NCI-H748 (cell line): ENCODE results near the gene CLIC4.
"Not testable (repeated sequence)": the region's sequence is repeated elsewhere in the genome, so short reads cannot be mapped to it uniquely, and the experiment has no call there.

Source experiments
- DNase-seq: peaks from one replicate; lab custom pipeline; 2025; ENCODE audit not compliant: unreplicated experiment; lab: John Stamatoyannopoulos, UW

The CLIC4 gene

DNA sequence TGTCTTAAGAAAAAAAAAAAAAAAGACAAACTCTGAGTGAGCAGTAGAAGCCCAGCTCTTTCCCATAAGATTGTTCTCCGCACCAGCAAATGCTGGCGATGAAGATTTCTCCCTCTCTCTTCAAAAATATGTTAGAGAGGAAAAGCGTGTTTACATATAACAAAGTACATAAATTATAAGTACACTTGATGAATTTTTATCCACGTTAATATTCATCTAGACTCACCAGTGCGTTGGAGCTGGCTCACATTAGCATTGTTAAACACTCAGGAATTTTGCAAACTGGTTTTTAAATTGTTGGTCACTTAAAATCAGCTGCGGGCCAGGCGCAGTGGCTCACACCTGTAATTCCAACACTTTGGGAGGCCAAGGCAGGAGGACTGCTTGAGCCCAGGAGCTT lies 128.8 kb downstream of the CLIC4 start:
- DNase-seq, result no peak

DNA sequence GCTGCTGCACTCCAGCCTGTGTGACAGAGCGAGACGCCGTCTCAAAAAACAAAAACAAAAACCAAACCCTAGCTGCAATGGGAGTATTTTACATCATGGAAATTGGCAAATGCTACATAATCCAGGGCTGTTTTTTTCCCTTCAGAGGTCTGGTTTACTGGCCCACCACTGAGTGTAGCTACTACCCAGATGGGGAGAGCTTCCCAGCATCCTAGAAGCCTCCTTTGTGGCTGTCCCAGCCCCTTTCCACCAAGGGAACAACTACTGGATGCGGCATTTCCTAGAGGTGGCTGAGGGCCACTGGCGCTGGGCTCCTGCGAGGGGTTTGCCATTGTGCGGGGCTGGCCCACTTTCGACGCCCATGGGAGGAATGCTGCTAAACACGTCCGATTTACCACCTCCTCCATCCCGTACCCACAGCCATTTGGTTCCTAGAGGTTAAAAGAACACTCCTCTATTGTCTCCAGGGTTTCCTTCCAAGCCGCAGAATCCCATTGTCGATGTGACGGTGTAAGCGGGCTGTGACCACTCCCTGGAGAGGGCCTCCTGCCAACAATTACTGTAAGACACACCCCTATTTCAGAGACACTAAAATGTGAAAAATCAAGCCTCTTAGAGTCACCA lies 129.5 kb downstream of the CLIC4 start:
- DNase-seq, result no peak

DNA sequence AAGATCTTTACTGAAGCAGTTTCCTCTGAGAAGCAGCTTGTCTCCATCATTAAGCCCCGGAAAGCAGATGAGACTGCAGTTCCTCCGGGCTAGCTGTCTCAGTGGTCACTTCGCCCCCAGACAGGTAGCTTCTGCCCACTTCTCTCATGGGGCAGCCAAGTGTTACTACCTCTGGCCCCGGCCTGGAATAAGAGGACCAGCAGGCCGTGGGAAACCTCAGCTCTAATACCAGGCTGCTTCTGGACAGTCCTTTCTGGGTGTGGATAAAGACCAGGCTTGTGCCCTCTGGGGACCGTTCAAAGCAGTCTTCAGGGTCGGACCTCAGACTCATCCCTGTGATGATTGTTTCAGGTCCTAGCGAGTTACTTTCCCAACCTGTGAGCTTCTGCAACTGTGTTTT lies 130.0 kb downstream of the CLIC4 start:
- DNase-seq, result no peak

DNA sequence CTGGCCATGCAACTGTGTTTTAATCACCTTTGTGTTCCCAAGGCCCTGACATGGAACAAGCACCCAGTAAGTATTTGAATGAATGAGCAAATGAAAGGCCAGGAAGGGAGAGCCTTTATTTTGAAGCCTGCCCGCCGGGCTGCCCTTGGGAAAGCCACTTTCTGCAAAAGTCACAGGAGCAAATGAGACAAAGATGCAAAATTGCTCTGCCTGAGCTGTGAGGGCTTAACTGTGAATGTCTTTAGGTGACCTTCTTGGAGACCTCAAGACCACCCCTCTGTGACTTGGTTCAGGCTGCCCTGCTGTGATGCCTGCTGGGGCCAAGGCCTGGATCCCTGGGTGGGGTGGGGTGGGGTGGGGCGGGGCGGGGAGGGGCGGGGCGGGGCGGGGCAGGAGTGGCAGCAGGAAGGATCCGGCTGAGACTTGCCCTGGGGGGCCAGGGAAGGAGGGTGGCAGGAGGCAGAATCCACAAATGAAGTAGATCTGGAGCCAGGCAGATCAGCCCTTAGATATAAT lies 130.8 kb downstream of the CLIC4 start:
- no peak for DNase-seq

DNA sequence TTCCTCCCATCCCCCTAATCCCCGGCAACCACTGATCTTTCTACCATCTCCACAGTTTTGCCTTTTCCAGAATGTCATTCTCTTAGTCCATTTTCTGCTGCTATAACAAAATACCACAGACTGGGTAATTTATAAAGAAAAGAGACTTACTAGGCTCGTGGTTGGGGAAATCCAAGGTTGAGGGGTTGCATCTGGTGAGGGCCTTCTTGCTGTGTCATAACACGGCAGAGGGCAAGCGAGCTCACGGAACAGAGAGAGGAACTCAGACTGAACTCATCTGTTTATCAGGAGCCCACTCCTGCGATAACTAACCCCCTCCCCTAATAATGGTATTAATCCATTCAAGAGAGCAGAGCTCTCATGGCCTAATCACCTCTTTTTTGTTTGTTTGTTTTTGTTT lies 132.8 kb downstream of the CLIC4 start:
- no peak for DNase-seq

DNA sequence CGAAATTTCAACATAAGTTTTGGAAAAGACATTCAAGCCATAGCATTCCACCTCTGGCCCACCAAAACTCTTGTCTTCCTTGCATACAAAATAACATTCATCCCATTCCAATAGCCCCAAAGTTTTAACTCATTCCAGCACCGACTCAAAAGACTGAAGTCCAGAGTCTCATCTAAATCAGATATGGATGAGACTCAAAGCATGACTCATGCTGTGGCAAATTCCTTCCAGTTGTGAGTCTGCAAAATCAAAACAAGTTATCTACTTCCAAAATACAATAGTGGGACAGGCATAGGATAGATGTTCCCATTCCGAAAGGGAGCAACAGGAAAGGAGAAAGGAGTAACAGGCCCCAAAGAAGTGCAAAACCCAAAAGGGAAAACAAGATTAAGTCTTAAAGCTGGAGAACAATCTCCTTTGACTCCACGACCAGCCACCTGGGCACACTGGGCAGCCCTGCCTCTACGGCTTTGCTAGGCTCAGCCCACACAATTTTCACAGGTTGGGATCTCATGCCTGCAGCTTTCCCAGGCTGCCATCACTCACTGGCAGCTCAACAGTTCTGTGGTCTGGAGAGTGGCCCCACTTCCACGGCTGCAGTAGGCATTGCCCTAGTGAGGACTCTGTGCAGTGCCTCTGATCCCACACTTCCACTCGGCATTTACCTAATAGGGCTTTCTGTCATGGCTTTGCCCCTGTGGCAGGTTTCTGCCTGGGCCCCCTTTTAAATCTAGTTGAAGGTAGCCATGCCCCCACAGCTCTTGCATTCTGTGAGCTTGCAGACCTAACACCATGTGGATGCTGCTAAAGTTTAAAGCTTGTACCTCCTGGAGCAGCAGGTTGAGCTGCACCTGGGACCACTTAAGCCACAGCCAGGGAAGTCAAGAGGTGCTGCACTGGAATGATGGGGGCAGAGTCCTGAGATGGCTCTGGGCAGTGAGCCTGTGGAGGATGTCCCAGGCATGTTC lies 133.8 kb downstream of the CLIC4 start:
- no peak for DNase-seq

DNA sequence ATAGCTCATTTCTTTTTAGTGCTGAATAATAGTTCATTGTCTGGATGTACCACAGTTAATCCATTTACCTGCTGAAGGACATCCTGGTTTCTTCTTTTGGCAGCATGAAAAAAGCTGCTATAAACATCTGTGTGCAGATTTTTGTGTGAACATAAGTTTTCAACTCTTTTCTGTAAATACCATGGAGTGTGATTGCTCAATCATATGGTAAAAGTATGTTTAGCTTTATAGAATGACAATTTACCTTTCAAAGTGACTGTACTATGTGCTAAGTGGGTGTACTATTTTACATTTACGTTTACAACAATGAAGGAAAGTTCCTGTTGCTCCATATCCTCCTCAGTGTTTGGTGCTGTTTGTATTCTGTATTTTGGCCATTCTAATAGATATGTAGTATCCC lies 135.8 kb downstream of the CLIC4 start:
- DNase-seq, result no peak

DNA sequence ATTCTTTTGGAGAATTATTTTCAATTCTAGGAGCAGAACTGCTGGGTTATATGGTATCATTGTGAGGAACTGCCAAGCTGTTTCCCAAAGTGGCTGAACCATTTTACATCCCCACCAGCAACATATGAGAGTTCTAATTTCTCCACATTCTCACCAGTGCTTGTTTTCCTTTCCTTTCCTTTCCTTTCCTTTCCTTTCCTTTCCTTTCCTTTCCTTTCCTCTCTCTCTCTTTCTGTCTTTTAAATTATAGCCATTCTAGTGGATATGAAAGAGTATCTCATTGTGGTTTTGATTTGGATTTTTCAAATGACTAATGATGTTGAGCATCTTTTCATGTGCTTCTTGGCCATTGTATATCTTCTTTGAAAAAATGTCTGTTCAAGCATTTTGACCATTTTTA lies 139.5 kb downstream of the CLIC4 start:
- DNase-seq, result no peak

DNA sequence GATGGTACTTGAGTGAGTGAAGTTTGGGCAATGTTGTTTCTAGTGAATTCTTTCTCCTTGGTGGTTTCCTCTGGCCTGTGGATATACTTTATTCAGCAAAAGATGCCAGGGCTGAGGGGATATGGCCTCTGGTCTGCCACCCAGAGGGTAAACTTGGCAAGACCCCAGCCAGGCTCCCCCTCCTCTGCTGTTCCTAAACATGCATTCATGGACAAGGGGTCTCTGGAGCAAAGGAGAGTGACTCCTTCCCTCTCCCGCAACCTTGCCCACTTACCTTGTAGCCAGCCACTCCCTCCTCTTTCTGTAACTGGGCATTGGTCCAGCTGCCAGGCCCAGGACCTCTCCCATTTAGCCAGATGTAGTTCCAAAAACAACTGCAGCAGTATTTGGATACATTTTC lies 141.0 kb downstream of the CLIC4 start:
- no peak for DNase-seq

DNA sequence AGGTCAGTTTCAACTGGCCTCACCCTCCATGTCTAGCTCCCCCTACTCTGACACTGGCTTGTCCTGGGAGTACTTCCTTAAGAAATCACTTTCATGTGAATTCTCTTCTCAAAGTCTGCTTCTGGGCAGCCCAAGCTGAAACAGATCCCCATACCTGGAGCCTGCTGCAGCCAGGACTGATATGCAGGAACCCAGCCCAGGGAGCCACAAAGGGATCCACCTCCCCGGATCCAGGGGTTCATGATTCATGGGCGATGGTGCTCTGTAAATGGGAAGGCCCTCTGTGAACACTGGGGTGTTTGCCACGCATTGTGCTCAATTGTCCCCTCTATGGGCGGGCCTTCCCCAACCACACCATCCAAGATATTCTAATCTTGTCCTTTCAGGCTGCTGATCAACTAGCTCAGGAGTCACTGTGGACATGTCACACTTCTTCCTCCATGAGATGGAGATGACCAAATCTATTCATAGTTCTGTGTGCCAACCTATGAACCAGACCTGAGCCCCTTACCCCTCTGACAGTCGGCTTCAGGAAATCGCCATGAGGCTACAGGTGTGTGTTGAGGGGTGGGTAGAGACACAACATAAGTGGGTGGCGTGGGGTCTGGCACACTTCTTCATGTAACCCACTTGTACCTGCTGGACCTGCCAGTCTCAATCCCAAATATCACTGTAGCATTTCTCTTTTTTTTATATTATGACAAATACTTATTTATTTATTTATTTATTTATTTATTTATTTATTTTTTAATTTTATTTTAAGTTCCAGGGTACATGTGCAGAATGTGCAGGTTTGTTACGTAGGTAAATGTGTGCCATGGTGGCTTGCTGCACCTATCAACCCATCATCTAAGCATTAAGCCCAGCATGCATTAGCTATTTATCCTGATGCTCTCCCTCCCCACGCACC lies 143.1 kb downstream of the CLIC4 start:
- no peak for DNase-seq

DNA sequence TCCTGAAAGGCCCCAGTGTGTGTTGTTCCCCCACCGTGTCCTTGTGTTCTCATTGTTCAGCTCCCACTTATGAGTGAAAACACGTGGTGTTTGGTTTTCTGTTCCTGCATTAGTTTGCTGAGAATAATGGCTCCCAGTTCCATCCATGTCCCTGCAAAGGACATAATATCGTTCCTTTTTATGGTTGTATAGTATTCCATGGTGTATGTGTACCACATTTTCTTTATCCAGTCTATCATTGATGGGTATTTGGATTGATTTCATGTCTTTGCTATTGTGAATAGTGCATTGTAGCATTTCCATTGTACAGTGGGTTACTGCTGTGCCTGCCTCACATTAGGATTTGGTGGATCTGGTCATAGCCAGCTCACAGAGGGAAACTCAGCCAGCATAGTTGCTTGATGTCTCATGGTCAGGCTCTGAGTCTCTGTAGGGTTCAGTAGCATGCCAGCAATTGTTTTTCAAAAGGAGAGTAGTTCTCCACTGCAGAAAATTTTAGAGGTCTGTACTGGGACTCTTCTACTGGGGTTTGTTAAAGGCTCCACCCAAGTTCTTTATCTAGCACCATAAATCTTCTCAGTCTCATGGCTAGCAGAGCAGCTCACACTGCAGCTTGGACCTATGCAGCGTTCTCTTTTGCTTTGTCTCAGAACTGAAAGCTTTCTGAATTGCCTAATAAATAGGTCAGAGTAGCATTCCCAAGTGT lies 143.9 kb downstream of the CLIC4 start:
- no peak for DNase-seq

DNA sequence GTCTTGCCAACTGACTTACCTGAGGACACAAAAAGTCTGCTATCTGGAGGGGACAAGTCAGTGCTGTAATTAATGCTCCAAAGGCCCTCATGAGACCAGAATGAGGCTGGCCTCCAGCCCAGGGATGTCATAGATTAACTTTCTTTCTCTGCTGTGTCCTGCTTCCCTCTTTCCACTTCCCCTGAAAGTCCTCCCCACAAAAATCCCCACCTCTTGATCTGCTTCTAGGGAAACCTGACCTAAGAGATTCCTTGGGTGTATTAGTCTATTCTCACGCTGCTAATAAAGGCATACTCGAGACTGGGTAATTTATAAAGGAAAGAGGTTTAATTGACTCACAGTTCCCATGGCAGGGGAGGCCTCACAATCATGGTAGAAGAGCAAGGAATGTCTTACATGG lies 145.6 kb downstream of the CLIC4 start:
- DNase-seq, result no peak

DNA sequence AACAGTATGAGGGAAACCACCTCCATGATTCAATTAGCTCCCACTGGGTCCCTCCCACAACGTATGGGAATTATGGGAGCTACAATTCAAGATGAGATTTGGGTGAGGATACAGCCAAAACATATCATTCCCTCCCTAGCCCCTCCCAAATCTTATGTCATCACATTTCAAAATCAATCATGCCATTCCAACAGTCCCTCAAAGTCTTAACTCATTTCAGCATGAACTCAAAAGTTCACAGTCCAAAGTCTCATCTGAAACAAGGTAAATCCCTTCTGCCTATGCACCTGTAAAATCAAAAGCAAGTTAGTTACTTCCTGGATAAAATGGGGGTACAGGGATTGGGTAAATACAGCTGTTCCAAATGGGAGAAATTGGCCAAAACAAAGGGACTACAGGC lies 146.1 kb downstream of the CLIC4 start:
- DNase-seq, result not testable (repeated sequence)

DNA sequence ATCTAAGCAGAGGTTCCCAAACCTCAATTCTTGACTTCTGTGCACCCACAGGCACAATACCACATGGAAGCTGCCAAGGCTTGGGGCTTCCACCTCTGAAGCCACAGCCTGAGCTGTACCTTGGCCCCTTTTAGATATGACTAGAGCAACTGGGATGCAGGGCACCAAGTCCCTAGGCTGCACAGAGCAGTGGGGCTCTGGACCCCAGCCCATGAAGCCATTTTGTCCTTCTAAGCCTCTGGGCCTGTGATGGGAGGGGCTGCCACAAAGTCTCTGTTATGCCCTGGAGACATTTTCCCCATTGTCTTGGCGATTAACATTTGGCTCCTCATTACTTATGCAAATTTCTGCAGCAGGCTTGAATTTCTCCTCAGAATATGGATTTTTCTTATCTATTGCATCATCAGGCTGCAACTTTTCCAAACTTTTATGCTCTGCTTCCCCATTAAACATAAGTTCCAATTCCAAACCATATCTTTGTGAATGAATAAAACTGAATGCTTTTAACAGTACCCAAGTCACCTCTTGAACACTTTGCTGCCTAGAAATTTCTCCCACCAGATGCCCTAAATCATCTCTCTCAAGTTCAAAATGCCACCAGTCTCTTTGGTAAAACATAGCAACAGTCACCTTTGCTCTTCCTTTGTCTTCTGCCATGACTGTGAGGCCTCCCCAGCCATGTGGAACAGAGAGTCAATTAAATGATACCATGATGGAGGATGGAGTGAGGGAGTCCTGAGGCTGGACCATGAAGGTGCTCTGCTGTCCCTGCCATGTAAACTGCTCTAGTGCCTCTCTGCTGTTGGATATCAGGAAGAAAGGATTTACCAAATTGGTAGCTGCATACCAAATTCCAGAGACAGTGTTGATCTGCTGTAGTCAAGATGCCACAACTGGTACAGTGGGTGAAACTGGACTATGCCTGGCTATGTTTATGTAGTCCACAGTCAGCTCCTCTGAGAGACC lies 147.2 kb downstream of the CLIC4 start:
- DNase-seq, result no peak

DNA sequence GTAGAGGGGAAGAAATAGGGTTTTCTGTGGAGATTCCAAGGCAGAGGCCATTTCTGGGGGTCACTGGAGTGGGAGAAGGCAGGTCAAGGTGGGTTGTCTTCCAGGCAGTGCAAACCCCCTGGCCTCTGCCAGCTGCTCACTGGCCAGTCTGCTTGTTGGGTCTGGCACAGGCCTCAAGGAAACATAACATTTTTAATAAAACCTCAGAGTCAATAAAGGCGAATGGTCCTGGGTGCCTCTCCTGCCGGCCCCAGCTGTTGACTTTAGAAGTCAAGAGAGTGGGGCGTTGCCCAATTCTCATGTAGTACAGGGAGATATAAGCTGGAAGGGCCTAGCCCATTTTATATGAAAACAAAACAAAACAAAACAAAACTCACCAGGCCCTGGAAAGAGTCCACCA lies 148.2 kb downstream of the CLIC4 start:
- no peak for DNase-seq
